ENCODE results near the gene GMCL2.

DNA sequence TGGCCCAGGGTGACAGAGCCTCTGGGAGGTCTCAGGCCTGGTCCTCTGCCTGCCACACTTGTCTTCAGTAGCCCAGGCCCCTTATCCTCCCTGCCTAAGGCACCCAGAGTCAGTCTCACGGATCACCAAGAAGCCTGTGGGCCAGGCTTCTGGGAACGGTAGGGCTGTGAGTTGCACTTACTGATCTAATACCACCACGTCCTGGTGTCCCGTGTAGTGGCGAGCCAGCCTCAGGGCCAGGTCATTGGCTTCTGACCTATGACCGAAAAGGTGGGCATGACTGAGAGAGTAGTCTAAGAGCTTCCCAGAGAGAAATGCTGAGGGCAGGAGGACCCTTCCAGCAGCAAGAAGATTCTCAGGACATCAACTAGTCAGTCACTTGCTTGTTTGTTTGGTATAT, 38.0 kb upstream of the GMCL2 start:
- no peak for TF ChIP-seq POLR2A (IDR thresholded peaks at IDR 0.05)
- no peak for TF ChIP-seq CTCF (IDR thresholded peaks at IDR 0.05)
- TF ChIP-seq EP300 (IDR thresholded peaks at IDR 0.05), result no peak

All from sigmoid colon (tissue), 4 donors.